GM19238 (cell line): Measurements from ENCODE around the gene ANGPTL7.
"Not testable (repeated sequence)": the region's sequence is repeated elsewhere in the genome, so short reads cannot be mapped to it uniquely, and the experiment has no call there.

Experiments used
- DNase-seq: peaks from one replicate; pipeline ENCODE4 v3.0.0; 2011; ENCODE audit warnings: low spot score; ENCODE audit not compliant: insufficient read length

The ANGPTL7 gene

GRCh38 chr1:11169202-11169601 lies 20.0 kb upstream of the ANGPTL7 start:
- no peak for DNase-seq

GRCh38 chr1:11170102-11170501 lies 19.1 kb upstream of the ANGPTL7 start:
- no peak for DNase-seq

GRCh38 chr1:11174261-11174942 lies 14.8 kb upstream of the ANGPTL7 start:
- no peak for DNase-seq

- no peak for DNase-seq
Measured at GRCh38 chr1:11175461-11175860, 13.7 kb upstream of the ANGPTL7 start.

- no peak for DNase-seq
Measured at GRCh38 chr1:11176081-11176706, 13.0 kb upstream of the ANGPTL7 start.

GRCh38 chr1:11178021-11179015 lies 10.8 kb upstream of the ANGPTL7 start:
- DNase-seq: no peak

GRCh38 chr1:11179125-11179524 lies 10.0 kb upstream of the ANGPTL7 start:
- DNase-seq: no peak

- DNase-seq: not testable (repeated sequence)
Measured at GRCh38 chr1:11179749-11180148, 9.4 kb upstream of the ANGPTL7 start.

GRCh38 chr1:11180342-11180744 lies 8.8 kb upstream of the ANGPTL7 start:
- DNase-seq: no peak

- no peak for DNase-seq
Measured at GRCh38 chr1:11182884-11183283, 6.3 kb upstream of the ANGPTL7 start.

- no peak for DNase-seq
Measured at GRCh38 chr1:11184973-11185372, 4.2 kb upstream of the ANGPTL7 start.

- no peak for DNase-seq
Measured at GRCh38 chr1:11187000-11187399, 2.2 kb upstream of the ANGPTL7 start.

GRCh38 chr1:11187494-11187893 lies 1.7 kb upstream of the ANGPTL7 start:
- DNase-seq: no peak

GRCh38 chr1:11187931-11188330 lies 1.2 kb upstream of the ANGPTL7 start:
- DNase-seq: no peak

- DNase-seq: no peak
Measured at GRCh38 chr1:11188381-11188780, 774 bp upstream of the ANGPTL7 start.

GRCh38 chr1:11193376-11193775 lies 4.2 kb downstream of the ANGPTL7 start:
- DNase-seq: no peak

- no peak for DNase-seq
Measured at GRCh38 chr1:11194407-11195176, 5.4 kb downstream of the ANGPTL7 start.

GRCh38 chr1:11196945-11197344 lies 7.8 kb downstream of the ANGPTL7 start:
- no peak for DNase-seq

GRCh38 chr1:11197359-11197758 lies 8.2 kb downstream of the ANGPTL7 start:
- no peak for DNase-seq

GRCh38 chr1:11198257-11198656 lies 9.1 kb downstream of the ANGPTL7 start:
- no peak for DNase-seq

GRCh38 chr1:11198851-11199594 lies 9.9 kb downstream of the ANGPTL7 start:
- no peak for DNase-seq
